Measurements from ENCODE around the gene HRK. TPM values are rescaled to one million over a fixed set of nuclear protein-coding genes. Genes with fewer than 3 reads are reported as not detected.

Gene HRK
- total and polyA plus RNA-seq, 2 of the 4 experiments (the other 2 are of a cell fraction): not detected

GRCh38 chr12:116867523-116867922 lies 13.7 kb downstream of the HRK start:
- dilution Hi-C loops (cut with HindIII; ENCODE audit: low sequenced_read_pairs, unreplicated experiment) (no loop called here), in situ Hi-C loops (cut with MboI; ENCODE audit: low sequenced_read_pairs) (no loop called here), intact Hi-C loops (cut with micrococcal nuclease) (no loop called here)
- no peak overlapping the region for H3K4me2 ChIP-seq (ENCODE audit: low read depth, low read length)
- H3K79me1 ChIP-seq (ENCODE audit: low read depth in 1 of 2, low read length in 2 of 2): no peaks in the 10 kb centered on the region
- H3K9me1 ChIP-seq (ENCODE audit: insufficient read depth, low read length): peaks cover 10% of the 10 kb centered on the region
- no peak overlapping the region for H2BK15ac ChIP-seq (ENCODE audit: low read depth, low read length)
- no peak overlapping the region for H2BK20ac ChIP-seq (ENCODE audit: low read depth, low read length)
- no peak overlapping the region for H3K18ac ChIP-seq (ENCODE audit: low read depth, low read length)
- DNase-seq (no peak), ATAC-seq (ENCODE audit: low read depth) (no peak)
- H4K20me1 ChIP-seq (ENCODE audit: insufficient read depth, low read length): no peaks in the 10 kb centered on the region
- H2BK5ac ChIP-seq (ENCODE audit: low read depth, low read length, poor library complexity, severe bottlenecking): no peak overlapping the region
- ChIA-PET CTCF (no interaction called here), POLR2A (ENCODE audit: unreplicated experiment) (no interaction called here)
- no TSS peak for BruUV-seq (replicated peaks)
- no peak overlapping the region for H3K14ac ChIP-seq (replicated peaks; ENCODE audit: low read depth, low read length)
- H2BK120ac ChIP-seq (ENCODE audit: low read depth, low read length): no peak overlapping the region
- no peak overlapping the region for H4K5ac ChIP-seq (ENCODE audit: low read depth, low read length)
- no peak overlapping the region for H3K4me3 ChIP-seq (ENCODE audit: insufficient read depth, low read depth, low read length)
- no peak overlapping the region for H2AK9ac ChIP-seq (replicated peaks; ENCODE audit: low read depth, low read length, poor library complexity)
- H3K56ac ChIP-seq (ENCODE audit: extremely low read depth, insufficient read depth, low read length): no peak overlapping the region
- WGBS, 2 experiments (ENCODE audit: extremely low coverage in 2 of 2, insufficient read length in 1 of 2): no CpG with 5 or more reads among the region's 2 CpGs
- H3K4ac ChIP-seq (ENCODE audit: low read depth, low read length): no peak overlapping the region
- no peaks in the 10 kb centered on the region for H3K36me3 ChIP-seq (ENCODE audit: control insufficient read depth, insufficient read depth, low read length)
- no peak overlapping the region for H4K8ac ChIP-seq (ENCODE audit: low read depth in 2 of 2, low read length in 2 of 2)
- H3K27me3 ChIP-seq (ENCODE audit: control insufficient read depth, insufficient read depth, low read length): 0 out of 2 replicates have a peak, but pooled peaks cover 3% of the 10 kb centered on the region
- no peak overlapping the region for H2AFZ ChIP-seq (replicated peaks; ENCODE audit: low read length, poor library complexity)
- H3K9ac ChIP-seq (ENCODE audit: low read depth, low read length): no peak overlapping the region
- no peak overlapping the region for H3K23ac ChIP-seq (ENCODE audit: low read depth, low read length)
- no peak overlapping the region for H4K91ac ChIP-seq (ENCODE audit: insufficient read depth, low read depth, low read length)
- no peaks in the 10 kb centered on the region for H3K9me3 ChIP-seq (ENCODE audit: control insufficient read depth, insufficient read depth, low read length)
- H3K27ac ChIP-seq (ENCODE audit: insufficient read depth, low read length): no peak overlapping the region
- peaks cover 3% of the 10 kb centered on the region for H3K4me1 ChIP-seq (ENCODE audit: control insufficient read depth, insufficient read depth, low read length)
- no peak overlapping the region for H2AK5ac ChIP-seq (ENCODE audit: low read depth, low read length)
- TF ChIP-seq MAFK (IDR thresholded peaks at IDR 0.05; ENCODE audit: low read depth, low read length): no peak
- TF ChIP-seq POLR2A (IDR thresholded peaks at IDR 0.05; ENCODE audit: low read depth, low read length): no peak
- TF ChIP-seq RCOR1 (IDR thresholded peaks at IDR 0.05; ENCODE audit: insufficient replicate concordance, low read length): no peak
- no peak for TF ChIP-seq RFX5 (IDR thresholded peaks at IDR 0.05; ENCODE audit: low read depth, low read length)
- TF ChIP-seq SMC3 (IDR thresholded peaks at IDR 0.05; ENCODE audit: low read depth, low read length): no peak
- no peak for TF ChIP-seq MAZ (IDR thresholded peaks at IDR 0.05; ENCODE audit: borderline replicate concordance, low read depth, low read length)

Measured in IMR-90 (cell line).